HepG2 (cell line): ENCODE data around the gene SMCHD1. TPM values are rescaled to one million over a fixed set of nuclear protein-coding genes. Genes with fewer than 3 reads are reported as not detected.

Experiments
- CEBPB ChIP-seq: IDR thresholded peaks from 2 replicates; pipeline ENCODE4 v1.6.1; 2011; ENCODE audit warnings: low read depth, low read length, improper control_type of control experiment, borderline replicate concordance
- ISX ChIP-seq: sonication (generic); formaldehyde crosslinking; conservative IDR thresholded peaks from 2 replicates; pipeline ENCODE4 v1.5.0; 2020; ENCODE audit warnings: missing genetic modification reagents
- MED13 ChIP-seq: sonication (generic); formaldehyde crosslinking; IDR thresholded peaks from 2 replicates; pipeline ENCODE4 v1.5.0; 2020; ENCODE audit warnings: missing genetic modification reagents
- NFE2L2 ChIP-seq: fragments of 150-350 bp; IDR thresholded peaks from 2 replicates; pipeline ENCODE4 v1.6.1; 2014; ENCODE audit warnings: low read length
- SAFB2 ChIP-seq: sonication (generic); formaldehyde crosslinking; IDR thresholded peaks from 2 replicates; pipeline ENCODE4 v1.5.1; 2020; ENCODE audit warnings: missing genetic modification reagents, low read depth, mild to moderate bottlenecking, borderline replicate concordance
- SP4 ChIP-seq: sonication (generic); formaldehyde crosslinking; IDR thresholded peaks from 2 replicates; pipeline ENCODE4 v1.8.1; 2023; ENCODE audit warnings: mild to moderate bottlenecking, missing genetic modification reagents
- ZBTB7A ChIP-seq: sonication (generic); formaldehyde crosslinking; IDR thresholded peaks from 2 replicates; pipeline ENCODE4 v1.8.0; 2022; ENCODE audit warnings: mild to moderate bottlenecking, missing genetic modification reagents
- ZC3H13 ChIP-seq: sonication (generic); formaldehyde crosslinking; IDR thresholded peaks from 2 replicates; pipeline ENCODE4 v1.8.1; 2023; ENCODE audit warnings: mild to moderate bottlenecking, missing genetic modification reagents, moderate library complexity
- ZEB1 ChIP-seq: IDR thresholded peaks from 2 replicates; pipeline ENCODE4 v1.6.1; 2012; ENCODE audit warnings: mild to moderate bottlenecking, low read depth, inconsistent platforms; ENCODE audit not compliant: insufficient replicate concordance
- ZFP37 ChIP-seq: sonication (generic); formaldehyde crosslinking; IDR thresholded peaks from 2 replicates; pipeline ENCODE4 v1.4.0; 2020; ENCODE audit warnings: missing genetic modification reagents, borderline replicate concordance
- ZNF598 ChIP-seq: sonication (generic); formaldehyde crosslinking; IDR thresholded peaks from 2 replicates; pipeline ENCODE4 v1.5.1; 2020; ENCODE audit warnings: mild to moderate bottlenecking, missing genetic modification reagents, borderline replicate concordance
- ZNF737 ChIP-seq: sonication (generic); formaldehyde crosslinking; IDR thresholded peaks from 2 replicates; pipeline ENCODE4 v1.5.0; 2020; ENCODE audit warnings: missing genetic modification reagents, mild to moderate bottlenecking, borderline replicate concordance
- ZNF790 ChIP-seq: sonication (generic); formaldehyde crosslinking; IDR thresholded peaks from 2 replicates; pipeline ENCODE4 v1.8.0; 2022; ENCODE audit warnings: missing genetic modification reagents, mild to moderate bottlenecking, borderline replicate concordance
- polyA plus RNA-seq, 8 experiments: library from polyadenylated mRNA; depleted of rRNA in 3 of 8; stranded (reverse) in 7 of 8; unstranded in 1 of 8; fragments of >200 nt; fragmentation: Illumina TruSeq in 4 of 8; extraction: Trizol in 4 of 8; gene quantifications; 2 replicates each; pipeline versions ENCODE4 v1.2.1 to v1.2.3, GENCODE V29; 2011 to 2016; ENCODE audit warnings: low read depth in 4 of 8, missing spikeins in 1 of 8, mixed read lengths in 1 of 8; ENCODE audit not compliant: insufficient read depth in 1 of 8
- total RNA-seq, 5 experiments: library from RNA; depleted of rRNA; stranded (reverse); fragments of >200 nt; fragmentation: Illumina TruSeq; extraction: Trizol; gene quantifications; 2 replicates each; pipeline ENCODE4 v1.2.3, GENCODE V29; 2016; ENCODE audit warnings: low read depth in 1 of 5
- TF ChIP-seq, protein P1 (sequence below): sonication (generic); formaldehyde crosslinking; IDR thresholded peaks from 2 replicates; pipeline ENCODE4 v1.4.0; 2020; ENCODE audit warnings: mild to moderate bottlenecking, low read depth, missing genetic modification reagents
- TF ChIP-seq, protein P2 (sequence below): IDR thresholded peaks from 2 replicates; pipeline ENCODE4 v1.6.1; 2016; ENCODE audit warnings: mild to moderate bottlenecking
- TF ChIP-seq, protein P3 (sequence below): sonication (generic); formaldehyde crosslinking; conservative IDR thresholded peaks from 2 replicates; pipeline ENCODE4 v1.4.0; 2020; ENCODE audit warnings: missing genetic modification reagents
- TF ChIP-seq, protein P4 (sequence below): sonication (generic); formaldehyde crosslinking; IDR thresholded peaks from 2 replicates; pipeline ENCODE4 v1.9.0; 2021; ENCODE audit warnings: missing genetic modification reagents, borderline replicate concordance
- TF ChIP-seq, protein P5 (sequence below): sonication (generic); formaldehyde crosslinking; IDR thresholded peaks from 2 replicates; pipeline ENCODE4 v1.5.1; 2020; ENCODE audit warnings: missing genetic modification reagents, mild to moderate bottlenecking, borderline replicate concordance

Gene SMCHD1
- total and polyA plus RNA-seq, 2 of the 13 experiments (the other 11 are each of a cell fraction or from before 2014, with no cell fraction given): 21.4 to 93.6 TPM

DNA sequence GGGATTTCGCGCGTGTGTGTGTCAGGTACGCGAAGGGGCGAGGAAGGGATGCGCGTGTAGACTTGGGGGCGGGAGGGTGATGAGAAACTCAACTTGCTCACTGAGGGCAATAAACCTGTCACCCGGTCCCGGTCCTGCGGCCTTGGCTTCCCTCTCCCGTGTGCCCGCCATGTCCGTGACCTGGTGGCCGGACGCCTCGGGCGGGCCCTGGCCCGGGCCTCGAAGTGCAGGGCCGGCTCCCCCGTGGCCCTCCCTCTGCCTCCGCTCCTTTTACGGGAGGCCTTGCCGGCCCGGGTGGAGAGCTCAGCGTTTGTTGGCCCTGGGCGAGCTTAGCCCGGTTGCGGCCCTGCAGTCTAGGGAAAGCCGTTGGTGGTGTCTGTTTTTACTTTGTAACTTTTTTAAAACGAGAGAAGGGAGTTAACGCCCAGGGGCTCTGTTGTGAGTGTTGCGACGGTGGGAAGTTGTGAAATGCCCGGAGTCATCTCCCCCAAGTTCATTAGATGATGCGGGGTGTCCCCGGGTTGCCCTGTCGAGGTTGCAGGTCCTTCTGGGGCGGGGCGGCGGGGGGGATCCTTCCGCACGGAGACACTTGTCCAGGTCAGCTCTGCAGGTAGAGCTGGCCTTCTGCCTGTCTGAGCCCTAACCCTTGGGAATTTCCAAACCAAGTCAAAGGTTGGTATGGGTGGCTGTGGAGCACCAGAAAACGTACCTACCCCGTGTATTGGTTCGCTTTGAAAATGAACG lies 883 bp downstream of the SMCHD1 start (continued):
- TF ChIP-seq CEBPB (peak; percentile 16; the same call in 1 of the 2 replicates), ZBTB7A (no peak), ZC3H13 (CRISPR knock-in tag) (no peak), ZNF737 (CRISPR knock-in tag) (no peak), ISX (CRISPR knock-in tag) (no peak), ZNF598 (CRISPR knock-in tag) (no peak), MED13 (CRISPR knock-in tag) (no peak), ZNF790 (CRISPR knock-in tag) (no peak), ZEB1 (no peak), ZFP37 (CRISPR knock-in tag) (no peak), SP4 (no peak), SAFB2 (CRISPR knock-in tag) (0 out of 2 replicates have a peak, but pooled peaks have one; percentile 16), NFE2L2 (no peak)
- TF ChIP-seq, protein P1, sequence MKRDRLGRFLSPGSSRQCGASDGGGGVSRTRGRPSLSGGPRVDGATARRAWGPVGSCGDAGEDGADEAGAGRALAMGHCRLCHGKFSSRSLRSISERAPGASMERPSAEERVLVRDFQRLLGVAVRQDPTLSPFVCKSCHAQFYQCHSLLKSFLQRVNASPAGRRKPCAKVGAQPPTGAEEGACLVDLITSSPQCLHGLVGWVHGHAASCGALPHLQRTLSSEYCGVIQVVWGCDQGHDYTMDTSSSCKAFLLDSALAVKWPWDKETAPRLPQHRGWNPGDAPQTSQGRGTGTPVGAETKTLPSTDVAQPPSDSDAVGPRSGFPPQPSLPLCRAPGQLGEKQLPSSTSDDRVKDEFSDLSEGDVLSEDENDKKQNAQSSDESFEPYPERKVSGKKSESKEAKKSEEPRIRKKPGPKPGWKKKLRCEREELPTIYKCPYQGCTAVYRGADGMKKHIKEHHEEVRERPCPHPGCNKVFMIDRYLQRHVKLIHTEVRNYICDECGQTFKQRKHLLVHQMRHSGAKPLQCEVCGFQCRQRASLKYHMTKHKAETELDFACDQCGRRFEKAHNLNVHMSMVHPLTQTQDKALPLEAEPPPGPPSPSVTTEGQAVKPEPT (CRISPR knock-in tag): no peak
- TF ChIP-seq, protein P2, sequence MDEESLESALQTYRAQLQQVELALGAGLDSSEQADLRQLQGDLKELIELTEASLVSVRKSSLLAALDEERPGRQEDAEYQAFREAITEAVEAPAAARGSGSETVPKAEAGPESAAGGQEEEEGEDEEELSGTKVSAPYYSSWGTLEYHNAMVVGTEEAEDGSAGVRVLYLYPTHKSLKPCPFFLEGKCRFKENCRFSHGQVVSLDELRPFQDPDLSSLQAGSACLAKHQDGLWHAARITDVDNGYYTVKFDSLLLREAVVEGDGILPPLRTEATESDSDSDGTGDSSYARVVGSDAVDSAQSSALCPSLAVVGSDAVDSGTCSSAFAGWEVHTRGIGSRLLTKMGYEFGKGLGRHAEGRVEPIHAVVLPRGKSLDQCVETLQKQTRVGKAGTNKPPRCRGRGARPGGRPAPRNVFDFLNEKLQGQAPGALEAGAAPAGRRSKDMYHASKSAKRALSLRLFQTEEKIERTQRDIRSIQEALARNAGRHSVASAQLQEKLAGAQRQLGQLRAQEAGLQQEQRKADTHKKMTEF (CRISPR knock-in tag): 0 out of 2 replicates have a peak, but pooled peaks have one; percentile 31
- TF ChIP-seq, protein P3, sequence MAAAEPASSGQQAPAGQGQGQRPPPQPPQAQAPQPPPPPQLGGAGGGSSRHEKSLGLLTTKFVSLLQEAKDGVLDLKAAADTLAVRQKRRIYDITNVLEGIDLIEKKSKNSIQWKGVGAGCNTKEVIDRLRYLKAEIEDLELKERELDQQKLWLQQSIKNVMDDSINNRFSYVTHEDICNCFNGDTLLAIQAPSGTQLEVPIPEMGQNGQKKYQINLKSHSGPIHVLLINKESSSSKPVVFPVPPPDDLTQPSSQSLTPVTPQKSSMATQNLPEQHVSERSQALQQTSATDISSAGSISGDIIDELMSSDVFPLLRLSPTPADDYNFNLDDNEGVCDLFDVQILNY (CRISPR knock-in tag): no peak
- TF ChIP-seq, protein P4, sequence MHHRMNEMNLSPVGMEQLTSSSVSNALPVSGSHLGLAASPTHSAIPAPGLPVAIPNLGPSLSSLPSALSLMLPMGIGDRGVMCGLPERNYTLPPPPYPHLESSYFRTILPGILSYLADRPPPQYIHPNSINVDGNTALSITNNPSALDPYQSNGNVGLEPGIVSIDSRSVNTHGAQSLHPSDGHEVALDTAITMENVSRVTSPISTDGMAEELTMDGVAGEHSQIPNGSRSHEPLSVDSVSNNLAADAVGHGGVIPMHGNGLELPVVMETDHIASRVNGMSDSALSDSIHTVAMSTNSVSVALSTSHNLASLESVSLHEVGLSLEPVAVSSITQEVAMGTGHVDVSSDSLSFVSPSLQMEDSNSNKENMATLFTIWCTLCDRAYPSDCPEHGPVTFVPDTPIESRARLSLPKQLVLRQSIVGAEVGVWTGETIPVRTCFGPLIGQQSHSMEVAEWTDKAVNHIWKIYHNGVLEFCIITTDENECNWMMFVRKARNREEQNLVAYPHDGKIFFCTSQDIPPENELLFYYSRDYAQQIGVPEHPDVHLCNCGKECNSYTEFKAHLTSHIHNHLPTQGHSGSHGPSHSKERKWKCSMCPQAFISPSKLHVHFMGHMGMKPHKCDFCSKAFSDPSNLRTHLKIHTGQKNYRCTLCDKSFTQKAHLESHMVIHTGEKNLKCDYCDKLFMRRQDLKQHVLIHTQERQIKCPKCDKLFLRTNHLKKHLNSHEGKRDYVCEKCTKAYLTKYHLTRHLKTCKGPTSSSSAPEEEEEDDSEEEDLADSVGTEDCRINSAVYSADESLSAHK (CRISPR knock-in tag): no peak
- TF ChIP-seq, protein P5, sequence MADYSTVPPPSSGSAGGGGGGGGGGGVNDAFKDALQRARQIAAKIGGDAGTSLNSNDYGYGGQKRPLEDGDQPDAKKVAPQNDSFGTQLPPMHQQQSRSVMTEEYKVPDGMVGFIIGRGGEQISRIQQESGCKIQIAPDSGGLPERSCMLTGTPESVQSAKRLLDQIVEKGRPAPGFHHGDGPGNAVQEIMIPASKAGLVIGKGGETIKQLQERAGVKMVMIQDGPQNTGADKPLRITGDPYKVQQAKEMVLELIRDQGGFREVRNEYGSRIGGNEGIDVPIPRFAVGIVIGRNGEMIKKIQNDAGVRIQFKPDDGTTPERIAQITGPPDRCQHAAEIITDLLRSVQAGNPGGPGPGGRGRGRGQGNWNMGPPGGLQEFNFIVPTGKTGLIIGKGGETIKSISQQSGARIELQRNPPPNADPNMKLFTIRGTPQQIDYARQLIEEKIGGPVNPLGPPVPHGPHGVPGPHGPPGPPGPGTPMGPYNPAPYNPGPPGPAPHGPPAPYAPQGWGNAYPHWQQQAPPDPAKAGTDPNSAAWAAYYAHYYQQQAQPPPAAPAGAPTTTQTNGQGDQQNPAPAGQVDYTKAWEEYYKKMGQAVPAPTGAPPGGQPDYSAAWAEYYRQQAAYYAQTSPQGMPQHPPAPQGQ (CRISPR knock-in tag): no peak
